ENCODE results near the gene LRPAP1. TPM values are rescaled to one million over a fixed set of nuclear protein-coding genes. Genes with fewer than 3 reads are reported as not detected.

Gene LRPAP1
- polyA plus RNA-seq, 1 of the 3 experiments (the other 2 are of a cell fraction) = 209 TPM

DNA sequence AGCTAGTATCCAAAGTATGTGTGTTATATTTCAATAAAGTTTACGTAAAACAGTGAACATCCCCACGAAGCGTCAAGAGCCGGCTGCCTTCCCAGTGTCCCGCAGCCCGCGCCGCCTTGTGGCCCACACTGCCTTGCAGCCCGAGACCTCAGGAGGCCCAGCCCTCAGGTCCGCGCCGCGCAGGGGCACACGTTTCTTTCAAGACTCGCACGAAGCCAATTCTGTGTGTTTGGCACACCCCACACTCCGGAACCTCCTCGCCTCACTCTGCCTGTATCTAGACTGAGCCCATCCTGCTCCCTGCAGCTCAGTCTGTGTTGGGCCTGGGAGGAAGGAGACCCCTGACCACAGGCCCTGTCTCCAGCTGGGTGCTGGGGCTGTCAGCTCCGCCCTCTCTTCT, 5.8 kb downstream of the LRPAP1 start:
- Histone ChIP-seq H2AFZ (ENCODE audit: low read depth) (no peak overlapping the region), H3K27me3 (ENCODE audit: insufficient read depth) (no peaks in the 10 kb centered on the region), H3F3A (replicated peaks; ENCODE audit: insufficient read depth) (no peaks in the 10 kb centered on the region), H3K9me2 (no peaks in the 10 kb centered on the region), H3K36me3 (replicated peaks in 1 of 2; ENCODE audit: control insufficient read depth in 1 of 2, insufficient read depth in 2 of 2, low read length in 1 of 2) (peaks cover 0 to 51% of the 10 kb centered on the region in 2 experiments), H3K9ac (no peak overlapping the region), H3K79me2 (ENCODE audit: insufficient read depth) (peaks cover 38% of the 10 kb centered on the region), H4K20me1 (ENCODE audit: insufficient read depth) (peaks cover 49% of the 10 kb centered on the region), H3K4me3 (ENCODE audit: low read depth in 2 of 2, low read length in 1 of 2) (no peak overlapping the region), H3K4me1 (ENCODE audit: control insufficient read depth in 1 of 2, insufficient read depth in 2 of 2, low read depth in 1 of 2, low read length in 1 of 2) (peaks cover 0 to 13% of the 10 kb centered on the region in 2 experiments; a peak in 1 of 4 replicates), H3K4me2 (no peak overlapping the region), H3K27ac (ENCODE audit: low read depth in 2 of 2, low read length in 1 of 2) (no peak overlapping the region), H3K9me3 (no peaks in the 10 kb centered on the region)
- no peak for DNase-seq
- no peak for TF ChIP-seq TAF1 (IDR thresholded peaks at IDR 0.05; ENCODE audit: borderline replicate concordance, low read depth, low read length)
- TF ChIP-seq RFX5 (IDR thresholded peaks at IDR 0.05; ENCODE audit: low read length) = no peak
- TF ChIP-seq ELF1 (IDR thresholded peaks at IDR 0.05) = no peak
- no peak for TF ChIP-seq RXRA (IDR thresholded peaks at IDR 0.05; ENCODE audit: borderline replicate concordance, low read depth)
- TF ChIP-seq, protein P1, sequence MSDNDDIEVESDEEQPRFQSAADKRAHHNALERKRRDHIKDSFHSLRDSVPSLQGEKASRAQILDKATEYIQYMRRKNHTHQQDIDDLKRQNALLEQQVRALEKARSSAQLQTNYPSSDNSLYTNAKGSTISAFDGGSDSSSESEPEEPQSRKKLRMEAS (IDR thresholded peaks at IDR 0.05; ENCODE audit: low read depth) = no peak
- no peak for TF ChIP-seq TCF12 (IDR thresholded peaks at IDR 0.05)
- TF ChIP-seq MXI1 (IDR thresholded peaks at IDR 0.05; ENCODE audit: low read depth, low read length) = no peak
- ChIA-PET CTCF (interaction anchor here (0.7 to 1.2 kb wide), 5 partner anchors 8 to 419 kb away, joined by 3 to 5 read pairs (median 3); no protein-coding TSS in a partner anchor), POLR2A (no interaction called here)
- WGBS (ENCODE audit: low lambda C conversion rate) = 96% methylated on average over 17 of the region's 19 CpGs

DNA sequence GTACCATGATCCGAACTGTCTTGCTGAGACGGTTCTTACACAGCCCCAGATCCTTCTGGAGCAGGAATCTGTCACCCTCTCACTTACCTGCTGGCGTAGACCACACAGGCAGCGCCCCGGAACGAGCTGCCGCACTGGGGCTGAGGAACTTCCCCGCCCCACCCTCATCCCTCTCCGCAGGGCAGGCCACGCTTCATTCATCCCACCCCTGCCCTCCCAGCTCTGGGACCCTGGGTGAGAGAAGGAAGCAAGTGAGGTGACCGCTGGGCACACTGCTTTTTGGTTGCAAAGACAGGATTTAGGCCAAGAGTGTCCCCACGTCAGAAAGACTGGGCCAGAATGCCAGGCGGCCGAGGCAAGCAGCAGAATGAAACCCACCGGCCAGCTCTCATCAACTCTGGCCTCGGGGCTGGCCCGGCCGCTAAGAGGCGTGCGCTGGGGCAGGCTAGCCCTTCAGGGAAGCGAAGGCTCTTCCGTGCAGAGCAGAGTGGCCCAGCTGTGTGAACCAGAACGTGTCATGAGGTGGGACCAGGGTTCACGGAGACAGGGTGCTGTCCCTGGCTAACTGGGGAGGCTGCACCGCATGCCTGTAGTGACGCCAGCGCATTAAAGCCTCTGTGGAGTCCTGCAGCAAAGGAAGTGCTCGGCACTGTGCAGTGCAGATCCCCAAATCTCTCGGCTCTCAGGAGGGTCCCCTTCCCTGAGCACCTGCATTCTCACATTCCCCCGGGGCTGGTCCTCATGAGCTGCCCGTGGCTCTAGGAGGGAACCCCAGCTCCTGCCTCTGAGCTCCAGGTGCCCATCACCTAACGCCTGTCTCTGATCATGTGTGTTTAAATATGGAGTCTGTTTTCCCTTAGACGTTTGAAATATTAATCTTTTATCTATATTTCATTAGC, 6.4 kb downstream of the LRPAP1 start:
- Histone ChIP-seq H3K4me1 (ENCODE audit: control insufficient read depth in 1 of 2, insufficient read depth in 2 of 2, low read depth in 1 of 2, low read length in 1 of 2) (peaks cover 0 to 7% of the 10 kb centered on the region in 2 experiments; a peak in 1 of 4 replicates), H3K9ac (no peak overlapping the region), H3K4me3 (ENCODE audit: low read depth in 2 of 2, low read length in 1 of 2) (no peak overlapping the region), H3K9me2 (no peaks in the 10 kb centered on the region), H3K36me3 (replicated peaks in 1 of 2; ENCODE audit: control insufficient read depth in 1 of 2, insufficient read depth in 2 of 2, low read length in 1 of 2) (peaks cover 0 to 57% of the 10 kb centered on the region in 2 experiments), H3F3A (replicated peaks; ENCODE audit: insufficient read depth) (no peaks in the 10 kb centered on the region), H3K9me3 (no peaks in the 10 kb centered on the region), H3K27me3 (ENCODE audit: insufficient read depth) (no peaks in the 10 kb centered on the region), H3K4me2 (no peak overlapping the region), H3K79me2 (ENCODE audit: insufficient read depth) (peaks cover 31% of the 10 kb centered on the region), H4K20me1 (ENCODE audit: insufficient read depth) (peaks cover 43% of the 10 kb centered on the region), H2AFZ (ENCODE audit: low read depth) (no peak overlapping the region), H3K27ac (ENCODE audit: low read depth in 2 of 2, low read length in 1 of 2) (no peak overlapping the region)
- 89% methylated on average over 25 of the region's 33 CpGs for WGBS (ENCODE audit: low lambda C conversion rate)
- ChIA-PET POLR2A (no interaction called here), CTCF (interaction anchor here (0.7 to 1.2 kb wide), 4 partner anchors 10 to 419 kb away, joined by 3 to 5 read pairs (median 3); no protein-coding TSS in a partner anchor)
- TF ChIP-seq RFX5 (IDR thresholded peaks at IDR 0.05; ENCODE audit: low read length) (no peak), NFIC (IDR thresholded peaks at IDR 0.05; ENCODE audit: borderline replicate concordance) (no peak), RAD21 (IDR thresholded peaks at IDR 0.05; ENCODE audit: low read length) (no peak), MEF2A (IDR thresholded peaks at IDR 0.05; ENCODE audit: borderline replicate concordance, low read depth) (no peak), FOSL2 (IDR thresholded peaks at IDR 0.05; ENCODE audit: borderline replicate concordance, low read depth) (no peak), TAF1 (IDR thresholded peaks at IDR 0.05; ENCODE audit: borderline replicate concordance, low read depth, low read length) (no peak), ELF1 (IDR thresholded peaks at IDR 0.05) (no peak), RXRA (IDR thresholded peaks at IDR 0.05; ENCODE audit: borderline replicate concordance, low read depth) (no peak), EP300 (IDR thresholded peaks at IDR 0.05; ENCODE audit: borderline replicate concordance in 1 of 2, low read depth in 1 of 2, low read length in 1 of 2) (no peak), NRF1 (IDR thresholded peaks at IDR 0.05; ENCODE audit: low read depth, low read length) (no peak)
- TF ChIP-seq, protein P1 (IDR thresholded peaks at IDR 0.05; ENCODE audit: low read depth) = no peak
- TF ChIP-seq, protein P2, sequence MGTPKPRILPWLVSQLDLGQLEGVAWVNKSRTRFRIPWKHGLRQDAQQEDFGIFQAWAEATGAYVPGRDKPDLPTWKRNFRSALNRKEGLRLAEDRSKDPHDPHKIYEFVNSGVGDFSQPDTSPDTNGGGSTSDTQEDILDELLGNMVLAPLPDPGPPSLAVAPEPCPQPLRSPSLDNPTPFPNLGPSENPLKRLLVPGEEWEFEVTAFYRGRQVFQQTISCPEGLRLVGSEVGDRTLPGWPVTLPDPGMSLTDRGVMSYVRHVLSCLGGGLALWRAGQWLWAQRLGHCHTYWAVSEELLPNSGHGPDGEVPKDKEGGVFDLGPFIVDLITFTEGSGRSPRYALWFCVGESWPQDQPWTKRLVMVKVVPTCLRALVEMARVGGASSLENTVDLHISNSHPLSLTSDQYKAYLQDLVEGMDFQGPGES (IDR thresholded peaks at IDR 0.05; ENCODE audit: low read depth, low read length) = no peak
- DNase-seq = no peak

All from SK-N-SH (cell line).